ENCODE results near the gene FAM209A.
"Not testable (repeated sequence)": the region's sequence is repeated elsewhere in the genome, so short reads cannot be mapped to it uniquely, and the experiment has no call there.

FAM209A gene, protein sequence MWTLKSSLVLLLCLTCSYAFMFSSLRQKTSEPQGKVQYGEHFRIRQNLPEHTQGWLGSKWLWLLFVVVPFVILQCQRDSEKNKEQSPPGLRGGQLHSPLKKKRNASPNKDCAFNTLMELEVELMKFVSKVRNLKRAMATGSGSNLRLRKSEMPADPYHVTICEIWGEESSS

GRCh38 chr20:56524444-56524843, at the start of gene FAM209A:
TSS of gene FAM209A (plus strand) at chr20:56524744. CDS start at chr20:56524809, 65 bp downstream.
- in situ Hi-C loops (cut with MboI; ENCODE audit: low sequenced_read_pairs) = not testable (repeated sequence)

DNA sequence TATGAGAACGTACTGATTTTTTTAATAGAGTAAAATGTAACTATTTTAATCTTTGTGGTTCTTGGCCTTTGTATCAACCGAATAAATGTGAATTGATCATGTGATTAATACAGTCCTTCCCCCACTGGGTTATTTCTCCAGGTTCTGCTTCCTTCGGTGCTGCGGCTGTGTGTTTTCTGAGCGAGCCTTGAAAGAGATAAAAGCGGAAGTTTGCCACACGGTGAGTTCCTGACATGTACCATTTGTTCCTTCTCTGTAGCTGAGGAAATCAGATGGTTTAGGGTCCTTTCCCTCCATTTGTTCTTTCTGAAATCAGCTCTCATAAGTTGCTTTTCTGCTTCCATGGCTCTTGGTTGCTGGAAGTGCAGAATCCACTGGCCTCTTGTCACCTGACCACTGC, 40.6 kb upstream of the FAM209A start:
- in situ Hi-C loops (cut with MboI; ENCODE audit: low sequenced_read_pairs) = no loop called here

DNA sequence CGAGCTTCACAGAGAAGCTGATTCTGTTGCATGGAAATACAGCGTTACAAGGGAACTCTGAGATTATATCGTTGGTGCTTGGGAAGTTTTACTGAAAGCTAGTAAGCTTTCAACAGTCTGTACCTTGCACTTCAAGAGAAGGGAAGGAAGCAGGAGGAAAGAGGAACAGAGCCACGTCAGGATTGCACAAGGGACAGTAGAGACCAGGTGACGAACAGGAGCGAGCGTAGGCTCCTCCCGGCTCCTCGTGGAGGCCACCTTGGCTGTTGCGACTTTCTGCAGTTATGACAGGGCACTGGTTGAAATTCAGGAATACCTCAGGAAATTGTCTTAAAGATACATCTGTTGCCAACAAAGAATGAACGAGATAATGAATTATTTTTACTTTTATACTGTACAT, 37.3 kb upstream of the FAM209A start:
- in situ Hi-C loops (cut with MboI; ENCODE audit: low sequenced_read_pairs) = no loop called here

- in situ Hi-C loops (cut with MboI; ENCODE audit: low sequenced_read_pairs) = no loop called here
These were observed 36.0 kb upstream of the FAM209A start for GRCh38 chr20:56488566-56488965.

- in situ Hi-C loops (cut with MboI; ENCODE audit: low sequenced_read_pairs) = no loop called here
These were observed 23.4 kb upstream of the FAM209A start for GRCh38 chr20:56501116-56501515.

DNA sequence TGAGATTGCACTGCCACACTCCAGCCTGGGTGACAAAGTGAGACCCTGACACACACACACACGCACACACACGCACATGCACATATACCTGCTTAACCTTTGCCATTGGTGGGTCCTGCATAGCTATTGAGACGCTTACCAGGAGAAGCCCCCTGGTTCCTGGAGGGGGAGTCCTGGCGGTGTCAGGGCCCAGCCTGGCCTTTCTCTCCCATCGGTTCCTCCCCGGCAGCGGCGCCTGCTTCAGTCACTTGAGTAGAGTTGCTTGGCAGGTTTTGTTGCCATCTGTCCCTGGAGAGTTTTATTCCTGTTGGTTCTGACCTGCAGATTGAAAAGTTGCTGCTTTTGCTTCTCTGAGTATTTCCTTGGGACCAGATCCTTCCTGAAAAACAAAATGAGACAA, 20.6 kb upstream of the FAM209A start:
- in situ Hi-C loops (cut with MboI; ENCODE audit: low sequenced_read_pairs) = no loop called here

DNA sequence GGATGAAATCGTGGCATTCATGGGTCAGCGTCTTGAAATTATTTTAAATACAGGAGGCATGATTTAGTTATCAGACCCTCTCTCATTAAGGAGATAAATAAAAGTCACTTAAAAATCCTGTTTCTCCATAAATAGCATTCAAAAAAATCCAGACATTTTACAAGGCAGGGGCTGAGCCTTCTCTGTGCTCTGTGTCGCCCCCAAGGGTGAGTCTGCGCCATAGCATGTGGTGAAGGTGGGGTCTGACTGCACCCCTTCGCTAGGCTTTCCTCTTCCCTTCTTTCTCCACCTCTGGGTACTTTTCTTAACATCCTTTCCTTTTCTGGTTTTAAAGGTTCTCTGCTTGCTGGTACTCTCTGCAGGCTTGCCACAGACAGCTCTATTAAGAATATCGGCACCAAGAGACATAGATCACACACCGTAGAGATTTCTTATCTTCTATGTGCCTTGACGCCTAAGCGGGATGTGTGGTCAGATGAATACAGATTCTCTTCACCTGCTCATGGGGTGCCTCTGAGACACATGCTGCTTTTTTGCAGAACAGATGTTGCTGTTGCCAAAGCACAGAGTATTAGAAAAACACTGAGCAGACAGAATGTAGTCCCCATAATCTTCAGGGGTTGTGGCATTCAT, 20.1 kb upstream of the FAM209A start:
- in situ Hi-C loops (cut with MboI; ENCODE audit: low sequenced_read_pairs) = no loop called here

DNA sequence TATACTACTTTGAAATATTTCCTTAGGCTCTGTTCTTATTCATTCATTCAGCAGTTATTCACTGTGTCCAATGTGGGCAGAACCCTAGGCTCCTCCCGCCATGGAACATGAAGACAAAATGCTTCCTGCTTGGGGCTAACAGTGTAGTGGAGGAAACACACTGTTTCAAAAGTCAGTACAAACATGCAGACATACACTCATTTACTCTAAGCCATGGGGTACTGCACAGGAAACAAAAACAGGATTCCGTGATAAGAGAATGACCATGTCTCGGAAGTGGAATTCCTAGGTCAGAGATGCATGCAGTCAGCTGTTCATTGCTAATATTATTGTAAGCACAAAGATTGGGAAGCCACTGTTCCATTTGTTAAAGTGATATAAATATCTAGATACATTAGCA, 18.4 kb upstream of the FAM209A start:
- in situ Hi-C loops (cut with MboI; ENCODE audit: low sequenced_read_pairs) = no loop called here

- in situ Hi-C loops (cut with MboI; ENCODE audit: low sequenced_read_pairs) = no loop called here
These were observed 12.6 kb upstream of the FAM209A start for GRCh38 chr20:56511926-56512325.

GRCh38 chr20:56513161-56514150, 11.1 kb upstream of the FAM209A start:
- in situ Hi-C loops (cut with MboI; ENCODE audit: low sequenced_read_pairs) = no loop called here

DNA sequence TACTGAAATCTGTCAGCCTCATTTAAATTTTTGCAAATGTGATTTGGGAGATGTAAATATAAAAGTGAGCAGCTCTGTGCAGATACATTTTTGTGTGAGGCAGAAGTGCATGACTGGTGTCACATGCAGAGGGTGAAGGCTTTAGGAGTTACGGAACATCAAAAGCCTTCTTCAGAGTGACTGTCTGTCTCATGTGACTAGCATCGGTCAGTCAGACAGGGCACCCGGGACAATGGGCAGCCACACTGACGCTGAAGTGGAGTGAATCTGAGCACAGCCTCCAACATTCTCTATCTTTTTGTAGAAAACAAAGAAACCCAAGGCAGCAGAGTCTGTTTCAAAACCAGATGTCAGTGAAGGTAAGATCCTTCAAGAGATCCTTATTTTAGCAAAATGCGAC, 7.9 kb upstream of the FAM209A start:
- in situ Hi-C loops (cut with MboI; ENCODE audit: low sequenced_read_pairs) = no loop called here

DNA sequence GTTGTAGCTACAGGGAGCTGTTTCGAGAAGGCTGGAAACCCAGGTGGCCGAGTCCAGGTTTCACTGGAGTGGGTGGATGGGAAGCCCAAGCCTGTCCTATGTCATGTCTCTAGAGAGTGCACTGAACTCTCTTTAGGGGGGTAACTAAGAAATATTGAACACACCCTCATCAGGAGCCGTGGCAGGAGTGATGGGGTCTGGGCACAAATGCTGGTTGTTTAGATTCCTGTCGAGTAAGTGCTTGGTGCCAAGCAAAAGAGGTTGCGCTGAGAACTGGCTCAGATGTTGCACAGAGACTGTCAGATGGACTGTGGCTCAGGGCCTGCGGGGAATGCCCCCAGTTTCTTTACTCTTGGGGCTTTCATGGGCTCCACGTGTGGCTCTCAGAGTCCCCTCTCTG, 7.3 kb upstream of the FAM209A start:
- in situ Hi-C loops (cut with MboI; ENCODE audit: low sequenced_read_pairs) = no loop called here

- in situ Hi-C loops (cut with MboI; ENCODE audit: low sequenced_read_pairs) = no loop called here
These were observed 6.9 kb upstream of the FAM209A start for GRCh38 chr20:56517641-56518040.

DNA sequence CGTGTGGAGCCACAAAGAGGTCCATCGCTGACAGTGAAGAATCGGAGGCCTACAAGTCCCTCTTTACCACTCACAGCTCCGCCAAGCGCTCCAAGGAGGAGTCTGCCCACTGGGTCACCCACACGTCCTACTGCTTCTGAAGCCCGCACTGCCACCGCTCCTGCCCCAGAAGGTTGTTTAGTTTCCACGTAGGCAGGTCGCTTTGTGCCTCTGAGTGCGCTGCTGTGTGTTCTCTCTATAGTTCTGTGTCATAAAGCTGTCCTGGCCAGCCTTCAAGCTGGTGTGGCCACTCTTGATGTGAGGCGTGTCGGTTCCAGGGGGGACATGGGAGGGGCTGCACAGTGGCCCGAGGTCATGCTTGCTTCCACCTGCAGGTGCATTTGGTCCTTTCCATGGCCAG, 6.4 kb upstream of the FAM209A start:
- in situ Hi-C loops (cut with MboI; ENCODE audit: low sequenced_read_pairs) = no loop called here

- in situ Hi-C loops (cut with MboI; ENCODE audit: low sequenced_read_pairs) = no loop called here
These were observed 5.7 kb upstream of the FAM209A start for GRCh38 chr20:56518721-56519398.

- in situ Hi-C loops (cut with MboI; ENCODE audit: low sequenced_read_pairs) = no loop called here
These were observed 5.0 kb upstream of the FAM209A start for GRCh38 chr20:56519551-56519950.

DNA sequence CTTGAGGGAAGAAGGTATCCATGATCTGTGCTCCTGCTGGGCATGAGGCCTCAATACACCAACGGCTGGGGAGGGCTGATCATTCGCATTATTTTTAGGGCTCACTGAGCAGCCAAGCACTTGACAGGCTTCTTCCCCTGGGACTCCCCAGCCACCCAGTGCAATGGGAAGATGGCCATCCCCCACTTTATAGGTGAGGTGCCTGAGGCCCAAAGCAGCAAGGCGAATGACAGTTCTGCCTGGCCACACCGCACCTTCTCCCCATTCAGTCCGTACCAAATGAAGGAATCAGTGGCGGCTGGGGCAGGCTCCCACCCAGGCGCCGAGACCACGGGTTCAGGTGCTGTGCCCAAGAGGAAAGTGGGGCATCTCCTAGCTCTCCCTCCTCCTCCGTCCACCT, 4.4 kb upstream of the FAM209A start:
- in situ Hi-C loops (cut with MboI; ENCODE audit: low sequenced_read_pairs) = no loop called here

DNA sequence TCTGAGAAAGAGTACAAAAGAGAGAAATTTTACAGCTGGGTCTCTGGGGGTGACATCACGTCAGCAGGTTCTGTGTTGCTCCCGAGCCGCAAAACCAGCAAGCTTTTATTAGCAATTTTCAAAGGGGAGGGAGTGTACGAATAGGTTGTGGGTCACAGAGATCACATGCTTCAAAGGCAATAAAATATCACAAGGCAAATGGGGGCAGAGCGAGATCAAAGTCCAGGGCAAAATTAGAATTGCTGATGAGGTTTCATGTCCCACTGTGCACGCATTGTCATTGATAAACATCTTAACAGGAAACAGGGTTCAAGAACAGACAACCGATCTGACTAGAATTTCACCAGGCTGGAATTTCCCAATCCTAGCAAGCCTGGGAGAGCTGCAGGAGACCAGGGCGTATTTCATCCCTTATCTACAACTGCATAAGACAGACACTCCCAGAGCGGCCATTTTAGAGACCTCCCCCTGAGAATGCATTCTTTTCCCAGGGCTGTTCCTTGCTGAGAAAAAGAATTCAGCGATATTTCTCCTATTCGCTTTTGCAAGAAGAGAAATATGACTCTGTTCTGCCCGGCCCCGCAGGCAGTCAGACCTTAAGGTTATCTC, 3.7 kb upstream of the FAM209A start:
- in situ Hi-C loops (cut with MboI; ENCODE audit: low sequenced_read_pairs) = not testable (repeated sequence)

DNA sequence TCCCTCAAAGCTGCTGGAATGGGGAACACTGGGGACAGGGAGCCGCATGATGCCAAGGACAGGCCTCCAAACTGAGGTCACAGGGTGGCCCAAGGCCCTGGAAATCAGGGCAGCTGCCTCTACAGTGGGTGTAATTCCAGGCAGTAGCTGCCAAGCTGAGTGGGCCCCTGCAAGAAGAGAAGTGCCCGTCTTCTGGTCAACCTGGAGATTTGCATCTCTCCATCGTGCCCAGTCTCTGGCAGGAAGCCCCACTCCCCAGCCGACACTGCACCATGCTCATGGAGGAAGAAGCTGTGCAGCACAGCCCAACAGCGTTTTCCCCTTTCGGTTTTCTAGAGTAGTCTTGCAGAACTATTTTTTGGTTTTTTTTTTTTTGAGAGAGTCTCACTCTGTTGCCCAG, 2.2 kb upstream of the FAM209A start:
- in situ Hi-C loops (cut with MboI; ENCODE audit: low sequenced_read_pairs) = no loop called here

- in situ Hi-C loops (cut with MboI; ENCODE audit: low sequenced_read_pairs) = no loop called here
These were observed 3.0 kb downstream of the FAM209A start for GRCh38 chr20:56527521-56527920.

GRCh38 chr20:56532946-56533345, 8.4 kb downstream of the FAM209A start, which contains the start of gene FAM209B:
TSS of gene FAM209B (plus strand) at chr20:56533246. CDS start at chr20:56533342, 96 bp downstream.
- in situ Hi-C loops (cut with MboI; ENCODE audit: low sequenced_read_pairs) = not testable (repeated sequence)
